Measurements from ENCODE around the gene CLMP.

GRCh38 chr11:123235117-123235655 is 40.1 kb upstream of the CLMP start:
- peak; percentile 59 to 69 (median 62) for TF ChIP-seq CTCF (optimal IDR thresholded peaks at IDR 0.05 in 1 of 3, IDR thresholded peaks at IDR 0.05 in 1 of 3, conservative IDR thresholded peaks at IDR 0.05 in 1 of 3; ENCODE audit: extremely low read depth in 1 of 3, insufficient read depth in 2 of 3, low read length in 3 of 3)
- no peak for TF ChIP-seq EZH2 (IDR thresholded peaks at IDR 0.05; ENCODE audit: low read length)

Data from keratinocyte (primary cell).